OCI-M2 (cell line): Measurements from ENCODE around the gene ISCU.
"Not testable (repeated sequence)": the region's sequence is repeated elsewhere in the genome, so short reads cannot be mapped to it uniquely, and the experiment has no call there.

Source experiments
- DNase-seq: peaks from one replicate; lab custom pipeline; 2025; ENCODE audit not compliant: unreplicated experiment; lab: John Stamatoyannopoulos, UW

Gene ISCU

DNA sequence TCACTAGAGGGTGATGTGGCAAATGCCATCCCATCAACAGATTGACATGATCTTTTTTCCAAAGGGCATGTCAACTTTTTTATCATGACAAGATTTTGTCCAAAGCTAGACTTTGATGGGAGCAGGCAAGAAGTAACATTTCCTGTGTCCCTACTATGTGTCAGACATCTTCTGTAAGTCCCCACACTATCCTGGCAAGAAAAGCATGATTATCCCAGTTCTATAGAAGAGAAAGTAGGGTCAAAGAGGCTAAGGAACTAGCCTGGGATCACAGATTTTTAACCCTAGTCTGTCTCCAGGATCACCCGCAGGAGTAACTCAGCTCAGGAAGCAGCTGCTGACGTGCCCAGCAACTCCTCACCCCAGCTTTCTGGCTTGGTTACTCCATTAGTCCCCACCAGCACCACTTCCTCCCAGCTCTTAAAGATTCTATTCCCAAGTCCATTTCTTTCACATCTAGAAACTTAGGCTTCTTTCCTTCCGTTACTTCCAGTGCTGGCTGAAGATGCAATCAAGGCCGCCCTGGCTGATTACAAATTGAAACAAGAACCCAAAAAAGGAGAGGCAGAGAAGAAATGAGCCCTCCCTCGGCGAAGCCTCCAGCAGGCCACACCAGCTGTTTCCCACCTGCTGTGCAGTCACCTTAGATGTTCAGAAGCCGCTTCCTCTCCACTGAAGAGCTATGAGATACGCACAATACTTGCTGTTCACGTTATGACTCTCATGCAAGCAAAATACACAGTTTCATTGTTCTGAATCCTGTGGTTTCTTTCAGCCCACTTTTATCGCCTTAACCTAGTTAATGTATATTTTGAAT, 6.2 kb downstream of the ISCU start:
- no peak for DNase-seq

DNA sequence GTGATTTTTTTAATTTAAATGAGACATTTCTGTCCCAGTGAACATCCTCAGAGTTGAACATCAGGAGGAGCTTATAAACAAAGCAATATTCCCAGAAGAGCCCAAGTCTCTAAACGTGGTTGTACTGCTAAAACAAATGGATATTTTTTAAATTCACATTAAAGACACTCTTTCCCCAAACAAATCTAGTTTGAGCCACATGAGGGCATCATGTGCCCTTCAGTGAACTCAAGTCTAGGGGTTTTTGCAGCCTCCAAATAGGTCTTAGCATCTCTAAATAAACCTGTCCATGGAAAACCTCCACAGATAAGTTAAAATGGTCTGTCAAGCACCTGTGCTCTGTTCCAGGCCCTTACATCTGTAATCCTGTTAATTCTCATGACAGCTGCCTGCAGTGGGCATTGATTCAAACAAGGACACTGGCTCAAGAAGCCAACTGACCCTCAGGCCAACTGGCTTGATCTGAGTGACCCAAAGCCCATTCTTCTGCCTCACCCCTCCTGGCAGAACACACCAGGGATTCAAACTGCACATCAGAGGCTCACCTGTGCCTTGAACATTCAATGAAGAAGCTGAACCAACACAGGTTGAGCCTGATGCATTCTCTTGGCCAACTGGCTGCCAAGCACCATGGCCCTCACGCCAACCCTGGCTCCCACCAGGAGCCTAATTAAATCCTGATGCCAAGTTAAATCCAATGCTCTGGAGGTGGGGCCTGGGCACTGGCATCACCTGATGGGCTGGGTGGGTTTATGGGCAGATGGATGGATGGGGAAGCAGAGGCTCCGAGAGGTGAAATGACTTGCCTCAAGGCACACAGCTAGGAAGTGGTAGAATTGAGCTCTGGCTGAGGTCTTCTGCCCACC, 8.6 kb downstream of the ISCU start:
- no peak for DNase-seq

DNA sequence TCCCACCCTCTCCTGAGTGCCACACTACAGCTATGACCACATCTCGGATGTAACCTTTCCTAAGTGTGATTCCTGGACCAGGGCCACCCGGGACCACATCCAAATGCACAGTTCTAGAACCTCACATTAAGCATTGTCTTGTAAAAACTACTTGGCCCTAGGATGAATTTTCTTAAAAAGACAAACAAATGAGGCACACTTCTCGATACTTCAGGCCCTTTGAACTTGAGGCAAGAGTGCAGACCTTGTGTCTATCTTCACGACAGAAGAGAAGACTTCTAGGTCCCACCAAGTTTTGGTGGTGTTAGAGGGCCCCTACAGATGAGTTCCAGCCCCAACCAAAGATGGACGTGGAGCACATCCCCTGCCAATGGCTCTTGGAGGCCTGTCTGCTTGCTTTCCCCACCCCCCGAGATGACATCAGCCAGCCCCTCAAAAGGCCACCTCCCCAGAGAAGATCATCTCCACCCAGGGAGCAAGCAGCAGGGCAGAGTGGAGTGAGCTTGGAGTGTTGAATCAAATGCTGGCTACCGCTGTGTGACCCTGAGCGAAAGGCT, 9.3 kb downstream of the ISCU start:
- DNase-seq, result no peak

DNA sequence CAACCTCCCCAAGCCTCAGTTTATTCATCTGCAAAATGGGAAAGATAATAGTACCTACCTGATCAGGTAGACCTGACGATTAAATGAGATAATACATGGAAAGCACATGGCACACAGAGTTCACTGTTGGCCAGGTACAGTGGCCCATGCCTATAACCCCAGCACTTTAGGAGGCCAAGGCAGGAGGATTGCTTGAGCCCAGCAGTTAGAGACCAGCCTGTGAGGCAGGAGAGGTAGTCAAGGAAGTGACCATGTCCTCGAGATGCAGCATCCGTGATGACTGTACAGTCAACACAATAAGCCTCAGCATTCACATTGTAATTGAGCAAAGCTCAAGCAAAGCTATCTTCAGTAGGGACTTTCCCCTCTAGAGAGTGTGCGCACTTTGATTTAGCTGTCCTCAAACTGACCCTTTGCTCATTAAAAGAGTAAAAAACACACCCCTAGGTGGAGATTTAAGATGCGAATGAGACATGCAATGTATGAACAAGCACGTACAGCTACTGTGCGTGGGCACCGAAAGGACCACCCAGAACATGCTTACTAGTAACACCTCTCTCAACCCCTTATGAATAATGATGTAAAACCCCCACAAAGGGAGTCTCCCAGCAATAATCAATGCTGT, 9.9 kb downstream of the ISCU start:
- no peak for DNase-seq

- no peak for DNase-seq
These were observed 10.9 kb downstream of the ISCU start for GRCh38 chr12:108573317-108573716.

GRCh38 chr12:108574276-108574675, 11.9 kb downstream of the ISCU start:
- DNase-seq, result not testable (repeated sequence)

- DNase-seq, result no peak
These were observed 13.0 kb downstream of the ISCU start for GRCh38 chr12:108575199-108575912.

DNA sequence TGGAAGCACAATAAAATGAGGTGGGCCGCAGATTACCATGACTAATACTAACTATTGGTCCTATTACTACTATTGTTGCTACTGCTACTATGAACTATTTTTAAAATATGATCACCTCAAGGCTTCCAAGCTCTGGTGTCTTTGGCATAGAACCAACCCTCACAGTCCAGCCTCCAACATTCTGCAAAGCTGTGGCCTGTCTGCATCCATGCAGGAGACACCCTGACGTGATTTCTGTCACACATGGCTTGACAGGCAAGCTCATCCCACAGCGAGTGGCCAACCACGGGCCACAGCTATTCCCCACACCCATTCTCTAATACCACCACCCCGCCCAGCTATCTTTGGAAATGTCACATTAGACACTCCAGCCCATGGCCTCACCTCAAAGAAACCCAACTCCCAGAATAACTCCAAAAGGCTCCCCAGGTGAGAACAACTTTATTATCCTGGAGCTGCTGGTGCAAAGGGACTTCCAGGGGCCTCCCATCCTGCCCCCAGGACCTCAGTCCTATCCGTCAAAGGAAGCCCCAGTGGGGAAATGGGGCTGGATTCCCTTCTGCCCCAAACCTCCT, 14.4 kb downstream of the ISCU start:
- no peak for DNase-seq

GRCh38 chr12:108577458-108577857, 15.1 kb downstream of the ISCU start:
- no peak for DNase-seq

DNA sequence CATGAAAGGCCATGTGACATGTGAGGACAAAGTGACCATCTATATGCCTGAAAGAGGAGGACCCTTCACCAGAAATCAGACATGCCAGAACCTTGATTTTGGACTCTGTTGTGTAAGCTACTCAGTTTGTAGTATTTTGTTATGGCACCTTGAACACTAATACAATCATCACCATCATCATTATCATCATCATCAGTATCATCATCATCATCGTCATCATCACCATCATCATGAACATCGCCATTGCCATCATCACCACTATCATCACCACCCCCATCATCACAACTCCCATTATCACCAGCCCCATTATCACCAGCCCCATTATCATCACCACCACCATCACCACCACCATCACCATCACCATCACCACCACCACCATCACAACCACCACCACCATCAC, 15.9 kb downstream of the ISCU start:
- DNase-seq, result no peak

- no peak for DNase-seq
These were observed 16.4 kb downstream of the ISCU start for GRCh38 chr12:108578813-108579212.

- DNase-seq, result no peak
These were observed 18.1 kb downstream of the ISCU start for GRCh38 chr12:108580531-108580930.

- no peak for DNase-seq
These were observed 19.2 kb downstream of the ISCU start for GRCh38 chr12:108581311-108582227.

DNA sequence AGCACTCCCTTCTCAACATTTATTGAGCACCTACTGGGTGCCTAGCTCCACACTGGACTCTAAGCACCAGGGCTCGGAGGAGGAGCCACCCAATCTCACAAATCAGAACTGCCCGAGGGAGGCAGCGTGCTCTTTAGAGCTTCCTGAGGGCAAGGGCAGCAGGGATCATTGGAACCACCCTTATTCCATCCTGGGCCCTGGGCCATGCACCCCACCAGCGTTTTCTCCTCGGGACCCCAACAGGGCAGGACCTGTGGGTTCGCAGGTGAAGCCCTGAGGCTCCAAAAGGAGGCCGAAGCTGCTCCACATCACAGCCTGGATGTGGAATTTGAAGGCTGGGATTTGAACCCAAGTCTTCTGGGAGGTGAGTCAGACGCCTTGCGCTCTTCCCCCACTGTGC, 20.1 kb downstream of the ISCU start:
- DNase-seq, result no peak

GRCh38 chr12:108582978-108583770, 20.8 kb downstream of the ISCU start:
- DNase-seq, result no peak

- DNase-seq, result no peak
These were observed 21.6 kb downstream of the ISCU start for GRCh38 chr12:108583991-108584390.

DNA sequence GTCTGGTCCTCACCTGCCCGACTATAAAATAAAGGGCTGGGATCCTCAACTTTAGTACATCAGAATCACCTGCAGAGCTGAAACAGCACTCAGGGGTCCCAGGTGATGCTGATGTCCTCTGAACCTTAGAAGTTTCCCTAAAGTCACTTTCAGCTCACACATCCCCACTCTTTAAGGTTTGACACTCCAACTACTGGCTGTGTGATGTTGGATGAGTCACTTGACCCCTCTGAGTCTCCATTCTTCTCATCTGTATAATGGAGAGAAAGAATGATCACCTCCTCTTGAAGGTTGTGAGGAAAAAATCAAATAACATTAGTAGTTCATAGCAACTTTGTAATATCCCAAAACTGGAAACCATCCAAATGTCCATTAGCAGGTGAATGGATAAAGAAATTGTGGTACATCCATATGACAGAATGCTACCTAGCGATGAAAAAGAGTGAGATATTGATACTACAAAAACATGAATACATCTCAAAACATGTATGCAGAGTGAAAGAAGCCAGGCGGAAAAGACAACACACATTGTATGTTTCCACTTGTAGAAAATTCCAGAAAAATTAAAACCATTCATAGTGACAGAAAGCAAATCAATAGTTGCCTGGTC, 22.2 kb downstream of the ISCU start:
- no peak for DNase-seq

DNA sequence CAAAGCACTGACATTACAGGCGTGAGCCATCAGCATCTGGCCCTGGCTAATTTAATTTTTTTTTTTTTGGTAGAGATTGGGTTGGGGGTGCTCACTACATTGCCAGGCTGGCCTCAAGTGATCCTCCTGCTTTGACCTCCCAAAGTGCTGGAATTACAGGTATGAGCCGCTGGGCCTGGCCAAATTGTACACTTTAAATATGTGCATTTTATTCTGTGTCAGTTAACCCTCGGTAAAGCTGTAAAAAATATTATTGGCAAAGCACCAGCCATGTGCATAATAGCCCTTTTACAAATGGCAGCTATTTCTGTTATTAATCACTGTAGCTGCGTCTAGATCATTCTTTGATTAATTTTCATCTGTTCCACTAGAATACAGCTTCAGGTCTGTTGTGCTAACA, 23.5 kb downstream of the ISCU start:
- DNase-seq, result no peak
